B cell (primary cell): ENCODE data around the gene OR6P1. TPM values are rescaled to one million over a fixed set of nuclear protein-coding genes. Genes with fewer than 3 reads are reported as not detected.

ENCODE experiments used
- ATAC-seq: fragments of 200-7000 bp; cut with Tn5 transposase; one replicate; pipeline ENCODE4 v1.10.0; 2021; ENCODE audit warnings: low read depth, mild to moderate bottlenecking, moderate number of reproducible peaks, moderate library complexity
- CTCF ChIA-PET: fragments of 350-600 bp; sonication (Branson Sonifier 250); formaldehyde crosslinking; loops from one replicate; lab custom pipeline; 2021; ENCODE audit warnings: antibody characterized with exemption, inconsistent platforms; lab: Charles Lee
- POLR2A ChIA-PET: fragments of 350-600 bp; sonication (Branson Sonifier 250); formaldehyde crosslinking; loops from one replicate; lab custom pipeline; 2021; ENCODE audit warnings: antibody characterized with exemption; lab: Charles Lee
- DNase-seq: peaks from one replicate; pipeline ENCODE4 v3.0.0; 2013
- H2AFZ ChIP-seq: 2 replicates; pipeline ENCODE4 v1.6.1; 2012; ENCODE audit warnings: mild to moderate bottlenecking, low read depth, low read length; ENCODE audit not compliant: insufficient read depth, poor library complexity, severe bottlenecking
- H3K27ac ChIP-seq, 2 donors: 1 replicate in 1 of 2; 2 replicates in 1 of 2; pipeline ENCODE4 v1.5.1; 2012 to 2013; ENCODE audit warnings: low read length in 2 of 2, mild to moderate bottlenecking in 2 of 2, moderate library complexity in 1 of 2
- H3K27me3 ChIP-seq, 4 experiments: fragments of 200-600 bp in 1 of 4; sonication (generic) in 1 of 4; replicated peaks in 1 of 4; 1 replicate in 2 of 4; 2 replicates in 2 of 4; pipeline versions ENCODE4 v1.6.1 to v1.7.0; 2013 to 2016; ENCODE audit warnings: low read length in 3 of 4, mild to moderate bottlenecking in 2 of 4, mixed read lengths in 1 of 4, moderate library complexity in 1 of 4; ENCODE audit not compliant: insufficient read depth in 4 of 4, control insufficient read depth in 3 of 4; ENCODE audit errors: control extremely low read depth in 1 of 4
- H3K36me3 ChIP-seq, 2 experiments: replicated peaks in 1 of 2; 1 replicate in 1 of 2; 2 replicates in 1 of 2; pipeline versions ENCODE4 v1.6.1 to v1.7.1; 2013; ENCODE audit warnings: low read length in 1 of 2; ENCODE audit not compliant: insufficient read depth in 2 of 2, control insufficient read depth in 1 of 2; ENCODE audit errors: control extremely low read depth in 1 of 2, extremely low read depth in 1 of 2
- H3K4me1 ChIP-seq, 2 donors: fragments of 200-600 bp in 1 of 2; sonication (generic) in 1 of 2; 1 replicate in 1 of 2; 2 replicates in 1 of 2; pipeline versions ENCODE4 v1.5.1 to v1.6.1; 2013 to 2017; ENCODE audit warnings: low read length in 2 of 2; ENCODE audit not compliant: control insufficient read depth in 2 of 2, insufficient read depth in 2 of 2
- H3K4me2 ChIP-seq: replicated peaks from 2 replicates; pipeline ENCODE3; 2012; ENCODE audit warnings: mild to moderate bottlenecking, low read depth, low read length; ENCODE audit not compliant: poor library complexity, severe bottlenecking
- H3K4me3 ChIP-seq, 5 experiments: fragments of 200-600 bp in 1 of 5; sonication (generic) in 1 of 5; 1 replicate in 3 of 5; 2 replicates in 2 of 5; pipeline versions ENCODE4 v1.5.1 to v1.7.0; 2011 to 2016; ENCODE audit warnings: low read length in 4 of 5, mild to moderate bottlenecking in 4 of 5, low read depth in 2 of 5, control low read depth in 1 of 5, moderate library complexity in 1 of 5; ENCODE audit not compliant: insufficient read depth in 1 of 5; ENCODE audit errors: control extremely low read depth in 1 of 5, extremely low read depth in 1 of 5
- H3K79me2 ChIP-seq: fragments of 200-600 bp; sonication (generic); one replicate; pipeline ENCODE4 v1.6.0; 2016; ENCODE audit warnings: low read length; ENCODE audit not compliant: control insufficient read depth, insufficient read depth
- H3K9ac ChIP-seq: fragments of 200-600 bp; sonication (generic); 2 replicates; pipeline ENCODE4 v1.6.1; 2017; ENCODE audit warnings: mild to moderate bottlenecking, low read length, moderate library complexity
- H3K9me3 ChIP-seq, 3 donors: one replicate each; pipeline versions ENCODE4 v1.6.1 to v1.7.1; 2013; ENCODE audit warnings: low read length in 2 of 3; ENCODE audit not compliant: control insufficient read depth in 2 of 3, insufficient read depth in 1 of 3; ENCODE audit errors: control extremely low read depth in 1 of 3
- H4K20me1 ChIP-seq: 2 replicates; pipeline ENCODE4 v1.6.0; 2012; ENCODE audit warnings: mild to moderate bottlenecking, low read length; ENCODE audit not compliant: insufficient read depth, control insufficient read depth, poor library complexity, severe bottlenecking
- H3K27ac Mint-ChIP-seq: one replicate; pipeline ENCODE4 v1.8.0; 2021; ENCODE audit warnings: mixed read lengths
- H3K27me3 Mint-ChIP-seq: one replicate; pipeline ENCODE4 v1.8.0; 2021; ENCODE audit warnings: mixed read lengths
- H3K4me1 Mint-ChIP-seq: one replicate; pipeline ENCODE4 v1.8.0; 2021; ENCODE audit warnings: mixed read lengths
- H3K4me3 Mint-ChIP-seq: one replicate; pipeline ENCODE4 v1.8.0; 2021; ENCODE audit warnings: mixed read lengths
- H3K9me3 Mint-ChIP-seq: one replicate; pipeline ENCODE4 v1.8.0; 2022; ENCODE audit warnings: mixed read lengths; ENCODE audit not compliant: insufficient read depth
- CTCF ChIP-seq: fragments of 200-600 bp; IDR thresholded peaks from one replicate; pipeline ENCODE4 v1.8.0; 2022; ENCODE audit warnings: antibody characterized with exemption, mild to moderate bottlenecking
- EZH2 ChIP-seq: IDR thresholded peaks from 2 replicates; pipeline ENCODE4 v1.6.1; 2012; ENCODE audit warnings: borderline replicate concordance, low read depth, mild to moderate bottlenecking, moderate library complexity, low read length; ENCODE audit not compliant: insufficient read depth, poor library complexity, severe bottlenecking
- WGBS: methylation state at CpG from one replicate; pipeline ENCODE4 v1.1.5; 2013; ENCODE audit warnings: missing lambda C conversion rate; ENCODE audit not compliant: insufficient coverage; 5-methylcytosine and 5-hydroxymethylcytosine counted together
- intact Hi-C: fragments of 100-400 bp; cut with micrococcal nuclease; formaldehyde crosslinking; loops from one replicate; pipeline ENCODE4 v1.10.0; 2022
- polyA plus RNA-seq: library from polyadenylated mRNA; depleted of rRNA; stranded (reverse); fragments of >200 nt; gene quantifications from 2 replicates; pipeline ENCODE4 v1.2.3, GENCODE V29; 2012
- total RNA-seq, 2 donors: library from RNA; stranded (reverse); fragments of 120-200 nt in 1 of 2; gene quantifications; 1 replicate in 1 of 2; 2 replicates in 1 of 2; pipeline versions ENCODE4 v1.2.3 to v1.2.4, GENCODE V29; 2013 to 2022

Gene OR6P1
- total and polyA plus RNA-seq, 2 donors (not counting 1 experiment from before 2014, with no cell fraction given): not detected

GRCh38 chr1:158604968-158605367 lies 34.6 kb upstream of the OR6P1 start, which contains the start of gene OR10Z1:
Gene OR10Z1, plus strand, starts transcription at chr1:158605268. Its CDS starts 1,171 bp downstream, at chr1:158606439.
- no peaks in the 10 kb centered on the region for H3K9me3 Mint-ChIP-seq
- WGBS: no CpG with 5 or more reads among the region's 1 CpG
- no peak within 1 kb of the TSS for H3K4me2 ChIP-seq
- H2AFZ ChIP-seq: no peak within 1 kb of the TSS
- no peaks in the 10 kb centered on the region for H3K36me3 ChIP-seq
- H3K4me3 ChIP-seq: no peak within 1 kb of the TSS
- ChIA-PET CTCF (no interaction called here), POLR2A (no interaction called here)
- no peaks in the 10 kb centered on the region for H3K4me1 Mint-ChIP-seq
- TF ChIP-seq CTCF (no peak), EZH2 (no peak)
- no peaks in the 10 kb centered on the region for H3K4me1 ChIP-seq
- H3K27ac ChIP-seq: no peak within 1 kb of the TSS
- no peaks in the 10 kb centered on the region for H3K79me2 ChIP-seq
- intact Hi-C loops: no loop called here
- no peaks in the 10 kb centered on the region for H3K27me3 ChIP-seq
- no peaks in the 10 kb centered on the region for H4K20me1 ChIP-seq
- H3K27ac Mint-ChIP-seq: no peak within 1 kb of the TSS
- DNase-seq (no peak), ATAC-seq (no peak)
- peaks cover 0 to 1% (median 0%) of the 10 kb centered on the region in 3 donors for H3K9me3 ChIP-seq
- peaks cover 5% of the 10 kb centered on the region for H3K27me3 Mint-ChIP-seq
- H3K9ac ChIP-seq: no peak within 1 kb of the TSS
- no peak within 1 kb of the TSS for H3K4me3 Mint-ChIP-seq

GRCh38 chr1:158600735-158601134 lies 30.4 kb upstream of the OR6P1 start:
- Histone ChIP-seq H3K27ac (no peak overlapping the region), H3K4me2 (no peak overlapping the region), H3K4me1 (no peaks in the 10 kb centered on the region), H3K9me3 (peaks cover 6 to 21% (median 13%) of the 10 kb centered on the region in 3 donors), H3K79me2 (no peaks in the 10 kb centered on the region), H4K20me1 (no peaks in the 10 kb centered on the region), H3K4me3 (no peak overlapping the region), H3K27me3 (peaks cover 0 to 5% (median 0%) of the 10 kb centered on the region in 4 experiments), H2AFZ (no peak overlapping the region), H3K9ac (no peak overlapping the region), H3K36me3 (no peaks in the 10 kb centered on the region)
- intact Hi-C loops: no loop called here
- ChIA-PET POLR2A (no interaction called here), CTCF (no interaction called here)
- no CpG with 5 or more reads among the region's 2 CpGs for WGBS
- peaks cover 5% of the 10 kb centered on the region for H3K9me3 Mint-ChIP-seq
- DNase-seq (no peak), ATAC-seq (no peak)
- H3K27ac Mint-ChIP-seq: no peak overlapping the region
- H3K27me3 Mint-ChIP-seq: peaks cover 19% of the 10 kb centered on the region
- H3K4me1 Mint-ChIP-seq: no peaks in the 10 kb centered on the region
- TF ChIP-seq CTCF: no peak
- TF ChIP-seq EZH2: no peak
- no peak overlapping the region for H3K4me3 Mint-ChIP-seq
